GM18868 (cell line): Measurements from ENCODE around the gene AOC2.
"Not testable (repeated sequence)": the region's sequence is repeated elsewhere in the genome, so short reads cannot be mapped to it uniquely, and the experiment has no call there.

Source experiments
- ATAC-seq: cut with Tn5 transposase; IDR thresholded peaks from one replicate; pipeline ENCODE4 v1.9.1; 2021; ENCODE audit warnings: mild to moderate bottlenecking, moderate library complexity; ENCODE audit not compliant: unreplicated experiment

Gene AOC2

GRCh38 chr17:42830971-42831370 lies 13.4 kb upstream of the AOC2 start:
- no peak for ATAC-seq

GRCh38 chr17:42832213-42832933 lies 12.0 kb upstream of the AOC2 start:
- ATAC-seq, result no peak

- ATAC-seq, result peak; percentile 74
Measured at GRCh38 chr17:42832934-42833766, 11.2 kb upstream of the AOC2 start, which contains the start of gene PSME3. Gene PSME3, plus strand, starts transcription at chr17:42833397. Its CDS starts 235 bp downstream, at chr17:42833632.

GRCh38 chr17:42833767-42834422 lies 10.5 kb upstream of the AOC2 start:
- no peak for ATAC-seq

- ATAC-seq, result no peak
Measured at GRCh38 chr17:42835732-42836131, 8.6 kb upstream of the AOC2 start.

- no peak for ATAC-seq
Measured at GRCh38 chr17:42841975-42842685, 2.2 kb upstream of the AOC2 start.

- no peak for ATAC-seq
Measured at GRCh38 chr17:42843358-42843934, 934 bp upstream of the AOC2 start.

- no peak for ATAC-seq
Measured at GRCh38 chr17:42844761-42845555, 578 bp downstream of the AOC2 start.

GRCh38 chr17:42845556-42845917 lies 1.2 kb downstream of the AOC2 start:
- ATAC-seq, result no peak

- ATAC-seq, result no peak
Measured at GRCh38 chr17:42845918-42846593, 1.7 kb downstream of the AOC2 start.

- ATAC-seq, result no peak
Measured at GRCh38 chr17:42846594-42847280, 2.4 kb downstream of the AOC2 start.

- no peak for ATAC-seq
Measured at GRCh38 chr17:42848093-42848492, 3.7 kb downstream of the AOC2 start.

- ATAC-seq, result no peak
Measured at GRCh38 chr17:42849031-42849430, 4.7 kb downstream of the AOC2 start.

GRCh38 chr17:42849451-42850181 lies 5.2 kb downstream of the AOC2 start:
- ATAC-seq, result no peak

GRCh38 chr17:42850954-42851353 lies 6.6 kb downstream of the AOC2 start, which contains the start of gene AOC3:
Gene AOC3, plus strand, starts transcription at chr17:42851199. Its CDS starts 145 bp downstream, at chr17:42851344.
- no peak for ATAC-seq

- not testable (repeated sequence) for ATAC-seq
Measured at GRCh38 chr17:42851371-42852240, 7.2 kb downstream of the AOC2 start.

GRCh38 chr17:42852351-42852750 lies 8.0 kb downstream of the AOC2 start:
- ATAC-seq, result no peak
